GM12872 (cell line): ENCODE results near the gene PATJ.

ENCODE experiments used
- TF ChIP-seq, protein P1 (sequence below): IDR thresholded peaks from 3 replicates; pipeline ENCODE4 v1.5.1; 2011; ENCODE audit warnings: low read depth, mild to moderate bottlenecking, low read length, moderate library complexity; ENCODE audit not compliant: insufficient read depth

Gene PATJ

GRCh38 chr1:61819421-61819820 lies 77.1 kb downstream of the PATJ start:
- TF ChIP-seq, protein P1, sequence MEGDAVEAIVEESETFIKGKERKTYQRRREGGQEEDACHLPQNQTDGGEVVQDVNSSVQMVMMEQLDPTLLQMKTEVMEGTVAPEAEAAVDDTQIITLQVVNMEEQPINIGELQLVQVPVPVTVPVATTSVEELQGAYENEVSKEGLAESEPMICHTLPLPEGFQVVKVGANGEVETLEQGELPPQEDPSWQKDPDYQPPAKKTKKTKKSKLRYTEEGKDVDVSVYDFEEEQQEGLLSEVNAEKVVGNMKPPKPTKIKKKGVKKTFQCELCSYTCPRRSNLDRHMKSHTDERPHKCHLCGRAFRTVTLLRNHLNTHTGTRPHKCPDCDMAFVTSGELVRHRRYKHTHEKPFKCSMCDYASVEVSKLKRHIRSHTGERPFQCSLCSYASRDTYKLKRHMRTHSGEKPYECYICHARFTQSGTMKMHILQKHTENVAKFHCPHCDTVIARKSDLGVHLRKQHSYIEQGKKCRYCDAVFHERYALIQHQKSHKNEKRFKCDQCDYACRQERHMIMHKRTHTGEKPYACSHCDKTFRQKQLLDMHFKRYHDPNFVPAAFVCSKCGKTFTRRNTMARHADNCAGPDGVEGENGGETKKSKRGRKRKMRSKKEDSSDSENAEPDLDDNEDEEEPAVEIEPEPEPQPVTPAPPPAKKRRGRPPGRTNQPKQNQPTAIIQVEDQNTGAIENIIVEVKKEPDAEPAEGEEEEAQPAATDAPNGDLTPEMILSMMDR: no peak

- TF ChIP-seq, protein P1: no peak
Observed at GRCh38 chr1:61825393-61825792, 83.1 kb downstream of the PATJ start.

- TF ChIP-seq, protein P1: no peak
Observed at GRCh38 chr1:61828805-61829204, 86.5 kb downstream of the PATJ start.

- TF ChIP-seq, protein P1: no peak
Observed at GRCh38 chr1:61836649-61837048, 94.4 kb downstream of the PATJ start.

DNA sequence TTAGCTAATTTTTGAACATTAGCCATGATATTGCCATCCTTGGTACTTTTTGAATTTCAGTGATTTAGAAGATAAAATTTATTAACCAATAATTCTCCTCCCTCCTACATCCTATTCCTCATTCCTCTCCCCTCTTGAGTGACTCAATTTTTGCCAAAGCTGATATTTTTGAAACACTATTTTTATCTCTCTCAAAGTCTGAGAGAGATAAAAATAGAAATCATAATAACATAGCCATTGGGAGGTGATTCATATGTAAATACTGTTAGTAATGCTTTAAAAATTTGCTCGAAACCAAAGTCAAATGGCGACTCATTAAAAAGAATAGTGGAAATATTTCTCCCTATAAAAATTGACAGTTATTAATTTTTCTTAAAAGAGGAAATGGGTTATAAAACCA lies 97.4 kb downstream of the PATJ start:
- TF ChIP-seq, protein P1: no peak

GRCh38 chr1:61842036-61842435 lies 99.8 kb downstream of the PATJ start:
- TF ChIP-seq, protein P1: no peak

DNA sequence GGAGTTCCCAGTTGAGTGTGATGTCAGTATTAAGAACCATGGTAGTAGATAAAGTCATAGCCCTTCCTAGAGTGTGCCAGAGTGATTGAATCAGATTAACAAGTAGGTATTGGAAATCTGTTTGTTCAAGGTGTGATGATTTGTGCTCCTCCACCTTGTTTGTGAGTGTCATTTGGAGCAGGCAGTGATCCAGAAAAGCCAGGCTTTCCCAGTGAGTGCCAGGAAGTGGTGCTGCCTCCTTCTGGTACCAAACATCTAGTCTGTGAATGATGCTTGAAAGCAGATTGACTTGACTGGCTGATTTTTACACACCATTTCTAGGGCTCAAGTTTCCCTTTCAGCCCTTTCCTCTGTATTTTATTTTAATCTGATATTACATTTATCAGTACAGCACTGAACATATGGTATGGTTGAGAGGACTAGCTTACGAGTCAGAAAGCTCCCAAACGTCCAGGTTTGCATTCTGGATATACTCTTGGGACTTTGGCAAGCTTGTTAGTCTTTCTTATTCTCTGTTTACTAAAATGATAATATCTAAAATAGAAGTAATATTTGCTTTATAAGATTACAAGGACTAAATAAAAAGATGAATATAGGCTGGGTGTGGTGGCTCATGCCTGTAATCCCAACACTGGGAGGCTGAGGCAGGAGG lies 100.7 kb downstream of the PATJ start:
- TF ChIP-seq, protein P1: peak; percentile 22; the same call in 1 of the 3 replicates
